ENCODE data around the gene ACTR1A. TPM values are rescaled to one million over a fixed set of nuclear protein-coding genes. Genes with fewer than 3 reads are reported as not detected.

ACTR1A gene
- total and polyA plus RNA-seq, 9 of the 15 experiments (the other 6 are each of a cell fraction or from before 2014, with no cell fraction given): 36.3 to 77.2 (median 49.6) TPM

DNA sequence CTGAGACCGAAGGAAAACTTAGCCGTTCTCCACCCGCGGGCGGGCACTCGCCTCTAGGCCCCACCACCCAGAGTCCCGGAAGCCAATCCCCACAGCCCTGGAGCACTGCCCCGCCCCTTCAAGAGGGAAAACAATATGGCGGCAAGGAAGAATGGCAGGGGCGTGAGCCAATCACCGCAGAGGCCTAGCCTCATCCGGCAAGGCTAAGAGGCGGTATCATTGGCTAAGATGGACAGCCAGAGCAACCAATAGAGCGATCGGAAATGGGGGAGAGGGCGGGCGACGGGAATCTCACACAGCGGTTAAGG is 529 bp downstream of the ACTR1A start (continued):
- TF ChIP-seq, protein P1, sequence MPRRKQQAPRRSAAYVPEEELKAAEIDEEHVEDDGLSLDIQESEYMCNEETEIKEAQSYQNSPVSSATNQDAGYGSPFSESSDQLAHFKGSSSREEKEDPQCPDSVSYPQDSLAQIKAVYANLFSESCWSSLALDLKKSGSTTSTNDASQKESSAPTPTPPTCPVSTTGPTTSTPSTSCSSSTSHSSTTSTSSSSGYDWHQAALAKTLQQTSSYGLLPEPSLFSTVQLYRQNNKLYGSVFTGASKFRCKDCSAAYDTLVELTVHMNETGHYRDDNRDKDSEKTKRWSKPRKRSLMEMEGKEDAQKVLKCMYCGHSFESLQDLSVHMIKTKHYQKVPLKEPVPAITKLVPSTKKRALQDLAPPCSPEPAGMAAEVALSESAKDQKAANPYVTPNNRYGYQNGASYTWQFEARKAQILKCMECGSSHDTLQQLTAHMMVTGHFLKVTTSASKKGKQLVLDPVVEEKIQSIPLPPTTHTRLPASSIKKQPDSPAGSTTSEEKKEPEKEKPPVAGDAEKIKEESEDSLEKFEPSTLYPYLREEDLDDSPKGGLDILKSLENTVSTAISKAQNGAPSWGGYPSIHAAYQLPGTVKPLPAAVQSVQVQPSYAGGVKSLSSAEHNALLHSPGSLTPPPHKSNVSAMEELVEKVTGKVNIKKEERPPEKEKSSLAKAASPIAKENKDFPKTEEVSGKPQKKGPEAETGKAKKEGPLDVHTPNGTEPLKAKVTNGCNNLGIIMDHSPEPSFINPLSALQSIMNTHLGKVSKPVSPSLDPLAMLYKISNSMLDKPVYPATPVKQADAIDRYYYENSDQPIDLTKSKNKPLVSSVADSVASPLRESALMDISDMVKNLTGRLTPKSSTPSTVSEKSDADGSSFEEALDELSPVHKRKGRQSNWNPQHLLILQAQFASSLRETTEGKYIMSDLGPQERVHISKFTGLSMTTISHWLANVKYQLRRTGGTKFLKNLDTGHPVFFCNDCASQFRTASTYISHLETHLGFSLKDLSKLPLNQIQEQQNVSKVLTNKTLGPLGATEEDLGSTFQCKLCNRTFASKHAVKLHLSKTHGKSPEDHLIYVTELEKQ (CRISPR knock-in tag; IDR thresholded peaks at IDR 0.05): no peak
- TF ChIP-seq ZFP1 (CRISPR knock-in tag; IDR thresholded peaks at IDR 0.05) (no peak), ZNF174 (CRISPR knock-in tag; IDR thresholded peaks at IDR 0.05) (no peak), U2AF2 (optimal IDR thresholded peaks at IDR 0.05; ENCODE audit: low read depth, low read length) (no peak)
- TF ChIP-seq, protein P2, sequence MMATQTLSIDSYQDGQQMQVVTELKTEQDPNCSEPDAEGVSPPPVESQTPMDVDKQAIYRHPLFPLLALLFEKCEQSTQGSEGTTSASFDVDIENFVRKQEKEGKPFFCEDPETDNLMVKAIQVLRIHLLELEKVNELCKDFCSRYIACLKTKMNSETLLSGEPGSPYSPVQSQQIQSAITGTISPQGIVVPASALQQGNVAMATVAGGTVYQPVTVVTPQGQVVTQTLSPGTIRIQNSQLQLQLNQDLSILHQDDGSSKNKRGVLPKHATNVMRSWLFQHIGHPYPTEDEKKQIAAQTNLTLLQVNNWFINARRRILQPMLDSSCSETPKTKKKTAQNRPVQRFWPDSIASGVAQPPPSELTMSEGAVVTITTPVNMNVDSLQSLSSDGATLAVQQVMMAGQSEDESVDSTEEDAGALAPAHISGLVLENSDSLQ (IDR thresholded peaks at IDR 0.05): peak; percentile 100
